Activated CD4-positive, alpha-beta T cell treated with anti-CD3 and anti-CD28 coated beads, Interleukin-2, amount 50 U/mL, for 1 hour (primary cell): Measurements from ENCODE around the gene KCTD15.
"Not testable (repeated sequence)": the region's sequence is repeated elsewhere in the genome, so short reads cannot be mapped to it uniquely, and the experiment has no call there.

Experiments used
- DNase-seq: peaks from one replicate; pipeline ENCODE4 v3.0.0-alpha.2; 2020

Gene KCTD15

DNA sequence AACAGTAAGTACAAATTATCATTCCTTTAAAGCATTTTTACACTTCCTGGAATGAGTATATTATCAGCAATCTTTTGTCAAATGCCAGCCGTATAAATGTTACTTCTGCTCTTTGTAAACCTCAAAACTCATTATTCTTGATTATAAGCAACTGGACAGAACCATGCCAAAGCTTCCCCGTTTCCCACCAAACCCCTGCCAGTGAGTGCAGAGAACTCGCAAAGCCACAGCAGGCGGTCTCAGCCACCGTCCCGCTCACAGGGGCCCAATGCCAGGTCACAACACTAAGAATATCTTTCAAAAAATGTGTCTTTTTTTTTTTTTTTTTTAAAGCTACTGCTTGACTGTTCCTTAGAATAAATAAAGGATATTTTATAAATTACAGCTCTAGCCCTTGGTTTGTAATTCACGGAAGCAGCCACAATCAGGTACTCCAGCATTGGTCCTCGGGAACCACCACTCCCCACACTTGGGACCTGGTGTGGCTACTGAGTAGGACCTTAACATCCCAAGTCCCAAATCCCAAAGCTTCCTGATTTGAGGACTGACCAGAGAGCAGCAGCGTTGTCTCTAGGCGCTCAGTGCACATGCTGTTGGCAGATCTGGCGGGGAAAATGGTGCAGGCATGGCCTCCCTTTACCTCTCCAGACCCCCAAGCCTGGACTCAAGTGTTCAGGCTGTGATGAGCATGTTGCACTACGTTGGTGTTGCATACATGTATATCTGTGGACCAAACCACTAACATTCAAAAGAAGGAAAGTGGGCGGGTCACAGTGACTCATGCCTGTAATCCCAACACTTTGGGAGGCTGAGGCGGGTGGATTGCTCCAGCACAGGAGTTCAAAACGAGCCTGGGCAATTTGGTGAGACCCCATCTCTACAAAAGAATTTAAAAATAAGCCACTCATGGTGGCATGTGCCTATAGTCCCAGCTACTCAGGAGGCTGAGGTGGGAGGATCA is 19.0 kb downstream of the KCTD15 start:
- no peak for DNase-seq

DNA sequence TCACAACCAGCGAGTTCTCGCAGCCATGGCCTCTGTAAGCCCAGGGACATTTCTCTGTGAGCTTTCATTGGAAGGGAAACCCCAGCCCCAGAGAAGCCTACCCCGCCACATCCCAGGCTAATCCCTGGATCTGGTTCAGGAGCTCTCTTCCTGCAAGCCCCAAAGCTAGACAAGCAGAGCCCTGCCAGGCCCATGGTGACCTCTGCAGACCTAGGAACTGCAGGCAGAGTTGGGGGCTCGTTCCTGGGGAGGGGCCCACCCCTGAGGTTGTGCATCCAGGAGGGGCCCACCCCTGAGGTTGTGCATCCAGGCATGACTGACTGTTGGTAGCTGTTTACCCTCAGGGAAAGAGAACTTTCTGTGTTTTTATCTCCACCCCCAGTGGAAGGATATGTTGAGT is 21.7 kb downstream of the KCTD15 start:
- no peak for DNase-seq

DNA sequence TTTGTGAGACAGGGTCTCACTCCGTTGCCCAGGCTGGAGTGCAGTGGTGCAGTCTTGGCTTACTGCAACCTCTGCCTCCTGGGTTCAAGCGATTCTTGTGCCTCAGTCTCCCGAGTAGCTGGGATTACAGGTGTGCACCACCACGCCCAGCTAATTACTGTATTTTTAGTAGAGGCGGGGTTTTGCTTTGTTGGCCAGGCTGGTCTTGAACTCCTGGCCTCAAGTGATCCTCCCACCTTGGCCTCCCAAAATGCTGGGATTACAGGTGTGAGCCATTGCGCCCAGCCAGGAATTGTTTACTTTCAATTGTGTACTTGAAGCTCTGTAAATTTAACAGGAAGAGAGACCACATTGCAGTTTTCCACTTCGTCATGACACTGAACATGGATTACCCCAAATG is 22.4 kb downstream of the KCTD15 start:
- DNase-seq: not testable (repeated sequence)

DNA sequence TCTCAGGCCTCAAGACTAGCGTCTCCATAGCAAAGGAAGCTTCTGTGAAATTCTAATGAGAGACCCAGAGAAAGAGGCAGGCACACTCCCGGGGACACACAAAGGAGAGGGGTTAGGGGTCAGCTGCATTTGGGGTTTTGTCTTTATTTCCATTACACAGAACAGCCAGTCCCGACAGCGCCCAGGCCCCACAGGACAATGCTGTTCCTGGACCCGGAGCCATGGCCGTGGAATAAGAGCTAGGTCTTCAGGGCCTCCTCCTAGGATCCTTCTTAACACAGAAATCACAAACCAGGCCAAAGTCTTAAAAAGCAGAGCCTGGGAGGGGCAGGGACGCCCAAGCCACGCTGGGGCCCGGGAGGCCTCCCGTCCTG is 22.8 kb downstream of the KCTD15 start:
- no peak for DNase-seq

DNA sequence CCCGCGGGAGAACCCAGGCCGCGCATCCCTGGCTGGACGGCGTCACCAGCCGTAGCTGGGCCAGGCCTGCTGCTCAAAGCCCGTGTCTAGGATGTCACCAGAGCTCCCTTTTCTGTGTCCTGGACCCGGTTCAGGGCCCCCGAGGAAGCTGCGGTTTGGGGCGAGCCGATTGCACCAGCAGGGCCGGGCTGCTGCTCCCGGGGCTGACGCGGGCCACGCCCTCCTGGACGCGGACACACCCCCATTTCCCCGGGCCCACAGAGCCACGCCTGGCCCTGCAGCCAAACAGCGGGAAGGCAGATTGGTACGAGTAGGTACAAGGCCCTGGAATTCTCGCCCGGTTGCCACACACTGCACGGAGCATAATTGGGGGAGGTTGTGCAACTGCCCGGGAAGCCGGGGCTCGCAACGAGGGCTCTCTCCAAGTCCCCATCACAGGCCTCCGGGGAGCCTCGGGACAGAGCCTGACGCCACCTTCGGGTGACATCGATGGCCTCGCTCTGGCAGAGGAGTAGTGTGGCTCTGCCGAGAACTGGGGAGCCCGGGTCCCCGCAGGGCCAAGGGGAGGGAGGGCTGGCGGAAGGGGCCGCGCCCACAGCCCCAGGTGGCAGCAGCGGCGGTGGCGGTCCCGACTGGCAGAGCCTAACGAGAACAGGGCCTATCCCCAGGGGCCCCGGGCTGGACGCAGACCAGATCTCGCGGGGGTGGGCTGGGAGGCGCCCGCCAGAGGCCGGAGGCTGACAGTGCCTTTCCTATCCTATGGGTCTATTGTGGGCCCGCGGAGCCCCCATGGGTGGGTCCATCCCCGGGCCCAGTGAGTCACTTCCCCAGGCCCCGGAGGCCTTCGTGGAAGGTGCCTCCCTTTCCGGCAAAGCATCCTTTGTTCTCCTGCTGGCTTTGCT is 23.5 kb downstream of the KCTD15 start:
- DNase-seq: peak; percentile 47

DNA sequence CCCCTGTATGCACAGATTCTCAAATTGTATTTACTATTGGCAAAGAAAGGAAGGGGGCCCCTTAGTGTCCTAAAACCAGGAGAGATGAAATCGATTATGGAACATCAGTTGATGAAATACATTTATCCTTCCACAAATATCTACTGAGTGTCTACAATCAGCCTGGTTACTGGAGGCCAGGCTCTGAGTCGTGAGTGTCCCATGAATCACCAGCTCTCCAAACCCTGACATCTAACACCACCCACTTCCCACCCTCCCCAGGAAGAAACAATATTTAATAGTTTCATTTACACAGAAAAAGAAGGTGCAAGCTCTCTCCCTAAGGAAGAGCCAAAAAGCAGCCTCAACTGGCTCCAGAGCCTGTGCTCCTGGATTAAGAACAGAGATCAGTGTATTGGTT is 25.2 kb downstream of the KCTD15 start:
- DNase-seq: no peak

DNA sequence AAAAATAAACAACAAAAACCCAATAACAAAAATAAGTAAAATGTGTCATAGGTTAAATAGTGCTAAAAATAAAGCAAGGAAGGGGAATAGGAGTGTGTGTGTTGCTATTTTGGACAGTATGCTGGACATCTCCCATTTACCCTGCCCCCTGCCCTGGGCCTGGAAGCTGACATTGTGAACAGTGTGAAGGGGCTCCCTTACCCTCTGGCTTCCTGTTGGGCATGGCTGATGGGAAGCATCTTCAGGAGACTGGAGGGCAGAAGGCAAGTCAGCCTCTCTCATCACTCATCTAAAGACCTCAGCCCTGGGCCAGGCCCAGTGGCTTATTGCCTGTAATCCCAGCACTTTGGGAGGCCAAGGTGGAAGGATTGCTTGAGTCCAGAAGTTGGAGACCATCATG is 26.7 kb downstream of the KCTD15 start:
- no peak for DNase-seq

DNA sequence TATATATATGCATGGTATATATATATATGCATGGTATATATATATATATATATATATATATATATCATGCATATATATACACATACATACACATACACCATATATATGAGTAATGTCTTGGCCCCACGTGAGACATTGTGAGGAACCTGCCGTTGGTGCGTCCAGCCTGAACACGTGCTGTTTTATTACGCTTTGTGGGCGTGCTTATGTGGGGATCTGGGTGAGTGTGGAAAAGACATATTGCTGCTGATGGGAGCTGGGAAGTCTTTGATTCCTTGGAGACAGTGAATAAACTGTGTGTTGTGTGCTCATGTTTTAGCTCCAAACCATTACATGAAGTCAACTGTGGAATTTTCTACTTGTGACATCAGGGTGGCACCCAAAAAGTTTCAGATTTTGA is 28.9 kb downstream of the KCTD15 start:
- no peak for DNase-seq

DNA sequence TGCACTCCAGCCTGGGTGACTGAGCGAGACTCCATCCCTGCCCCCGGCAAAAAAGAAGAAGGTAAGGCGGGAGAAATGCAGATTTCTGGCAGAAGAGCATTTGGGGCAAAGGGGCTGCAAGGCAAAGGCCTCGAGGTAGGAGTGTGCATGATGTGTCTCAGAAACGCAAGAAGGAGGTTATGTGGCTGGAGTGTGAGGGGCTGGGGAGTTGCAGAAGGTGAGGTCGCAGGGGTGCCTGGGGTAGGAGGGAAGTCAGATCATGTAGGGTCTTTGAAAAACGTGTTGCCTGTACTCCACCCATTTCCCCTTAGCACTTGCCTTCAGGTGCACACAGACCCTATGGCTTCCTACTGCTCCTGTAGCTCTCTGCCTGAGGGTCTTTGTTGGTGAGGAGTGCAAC is 29.9 kb downstream of the KCTD15 start:
- no peak for DNase-seq

DNA sequence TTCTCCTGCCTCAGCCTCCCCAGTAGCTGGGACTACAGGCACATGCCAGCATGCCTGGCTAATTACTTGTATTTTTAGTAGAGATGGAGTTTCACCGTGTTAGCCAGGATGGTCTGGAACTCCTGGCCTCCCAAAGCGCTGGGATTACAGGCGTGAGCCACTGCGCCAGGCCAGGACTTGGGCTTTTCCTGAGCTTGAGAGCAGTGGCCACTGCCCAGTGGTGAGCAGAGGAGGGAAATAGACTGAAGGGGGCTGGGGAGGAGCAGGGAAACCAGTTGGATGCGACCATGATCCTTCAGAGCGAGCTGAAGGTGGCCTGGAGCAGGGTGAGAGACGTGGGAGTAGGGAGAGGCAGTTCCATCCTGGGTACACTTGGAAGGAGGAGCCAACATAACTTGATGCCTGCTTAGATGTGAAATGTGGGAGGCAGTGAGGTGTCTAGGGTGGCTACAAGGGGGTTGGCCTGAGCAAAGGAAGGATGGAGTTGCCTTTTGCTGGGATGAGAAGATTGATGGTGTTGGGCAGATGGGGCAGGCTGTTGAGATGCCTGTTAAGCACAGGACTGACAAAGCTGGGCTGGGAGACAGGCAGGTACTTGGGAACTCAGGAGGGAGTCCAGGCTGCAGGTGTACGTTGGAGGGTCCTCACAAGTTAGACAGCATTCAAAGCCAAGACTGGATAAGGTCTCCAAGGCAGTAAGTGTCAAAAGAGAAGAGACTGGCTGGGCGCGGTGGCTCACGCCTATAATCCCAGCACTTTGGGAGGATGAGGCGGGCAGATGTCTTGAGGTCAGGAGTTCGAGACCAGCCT is 31.8 kb downstream of the KCTD15 start:
- DNase-seq: no peak

DNA sequence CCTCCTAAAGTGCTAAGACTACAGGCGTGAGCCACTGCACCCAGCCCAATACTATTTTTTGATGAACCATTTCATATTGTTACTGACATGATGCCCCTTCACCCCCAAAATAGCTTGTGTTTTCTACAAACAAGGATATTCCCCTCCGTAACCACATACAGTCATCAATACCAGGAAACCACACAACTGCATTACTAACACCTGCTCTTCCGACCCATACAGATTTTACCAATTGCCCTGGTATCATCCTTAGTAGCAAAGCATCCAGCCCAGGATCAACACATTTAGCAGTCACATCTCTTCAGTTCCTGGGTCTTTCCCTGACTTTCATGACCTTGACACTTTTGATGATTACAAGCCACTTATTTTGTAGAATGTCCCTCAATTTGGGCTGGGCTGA is 33.6 kb downstream of the KCTD15 start:
- DNase-seq: no peak

DNA sequence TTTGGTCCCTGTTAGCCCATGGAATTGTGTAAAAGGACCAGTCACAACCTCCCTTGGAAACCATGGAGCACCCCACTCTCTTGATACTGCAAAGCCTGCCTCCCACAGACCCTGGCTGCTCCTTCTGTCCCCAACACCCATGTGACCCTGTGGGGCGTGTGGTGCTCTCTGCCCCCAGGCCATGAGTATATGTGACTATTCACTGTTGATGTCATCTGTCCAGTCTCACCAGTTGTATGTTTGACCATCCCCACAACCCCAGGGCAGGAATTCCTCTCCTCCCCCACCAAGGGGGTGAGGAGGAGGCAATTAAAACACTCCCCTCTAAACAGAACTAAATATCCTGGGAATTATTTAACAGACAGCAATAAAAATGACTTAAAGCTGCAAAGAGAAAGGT is 35.2 kb downstream of the KCTD15 start:
- no peak for DNase-seq

DNA sequence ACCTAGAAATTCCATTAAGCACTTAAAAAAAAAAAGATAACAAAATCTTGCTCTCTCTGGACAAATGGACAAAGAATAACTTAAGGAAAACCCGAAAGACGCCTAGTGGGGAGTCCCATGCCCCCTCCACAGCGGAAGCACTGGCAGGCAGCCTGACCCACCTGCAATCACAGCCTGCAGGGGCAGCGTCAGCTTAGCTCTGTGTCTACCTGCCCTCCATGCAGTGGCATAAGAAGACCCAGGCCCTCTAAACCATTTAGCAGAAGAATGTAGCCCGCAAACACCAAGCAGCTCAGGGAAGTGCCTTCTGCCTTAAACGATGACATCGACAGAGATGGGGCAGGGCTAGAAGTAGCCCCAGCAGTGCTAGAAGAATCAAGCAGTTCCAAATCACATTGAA is 36.0 kb downstream of the KCTD15 start:
- DNase-seq: no peak

DNA sequence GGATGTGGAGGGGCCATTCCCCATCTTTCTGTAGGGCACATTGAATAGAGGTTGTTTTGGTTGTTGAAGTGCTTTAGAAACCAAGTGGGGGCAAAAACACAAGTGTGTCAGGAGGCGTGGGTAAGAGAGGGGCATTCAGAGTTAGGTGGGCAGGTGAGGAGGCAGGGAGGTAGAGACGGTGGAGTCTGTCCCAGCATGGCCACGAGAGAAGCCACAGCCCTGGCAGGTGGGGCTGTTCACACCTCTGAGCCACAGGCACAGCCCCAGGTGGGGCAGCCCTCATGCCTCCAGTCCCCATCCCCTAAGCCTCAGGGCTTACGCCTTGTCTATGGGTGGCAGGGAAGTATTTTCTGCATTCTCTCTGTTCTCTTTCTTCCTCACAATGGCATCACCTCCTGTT is 43.7 kb downstream of the KCTD15 start:
- no peak for DNase-seq

DNA sequence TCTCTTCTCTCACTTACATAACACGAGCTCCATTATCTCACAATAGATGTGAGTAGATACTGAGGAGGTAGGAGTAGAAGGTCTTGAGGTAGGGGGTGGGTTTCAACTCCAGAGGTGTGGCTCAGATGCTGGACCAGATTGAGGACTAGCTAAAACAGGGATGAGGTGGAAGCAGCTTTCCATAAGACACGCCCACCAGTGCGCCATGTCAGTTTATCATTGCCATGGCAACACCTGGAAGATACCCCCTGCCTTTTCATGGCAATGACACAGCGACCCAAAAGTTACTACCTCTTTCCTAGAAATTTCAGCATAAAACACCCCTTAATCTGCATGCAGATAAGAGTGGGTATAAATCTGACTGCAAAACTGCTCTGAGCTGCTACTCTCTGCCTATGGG is 44.1 kb downstream of the KCTD15 start:
- DNase-seq: no peak

DNA sequence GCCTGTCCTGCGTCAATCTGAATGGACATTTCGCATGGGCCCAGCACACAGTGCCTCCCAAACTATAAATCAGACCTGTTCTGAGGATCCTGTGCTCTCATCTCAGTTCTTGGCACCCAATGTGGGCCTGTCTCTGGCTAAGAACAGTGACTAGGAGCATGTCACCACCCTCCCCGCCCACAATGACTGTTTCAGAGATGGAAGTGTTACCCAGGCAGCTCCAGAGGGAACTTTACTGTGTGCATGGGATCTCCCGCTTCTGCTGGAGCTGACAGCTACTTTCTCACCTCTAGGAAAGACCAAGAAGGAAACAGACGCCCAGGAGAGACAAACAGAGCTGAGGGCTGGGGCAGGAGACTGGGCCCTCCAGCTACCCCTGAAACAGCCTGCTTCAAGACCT is 45.0 kb downstream of the KCTD15 start:
- no peak for DNase-seq

DNA sequence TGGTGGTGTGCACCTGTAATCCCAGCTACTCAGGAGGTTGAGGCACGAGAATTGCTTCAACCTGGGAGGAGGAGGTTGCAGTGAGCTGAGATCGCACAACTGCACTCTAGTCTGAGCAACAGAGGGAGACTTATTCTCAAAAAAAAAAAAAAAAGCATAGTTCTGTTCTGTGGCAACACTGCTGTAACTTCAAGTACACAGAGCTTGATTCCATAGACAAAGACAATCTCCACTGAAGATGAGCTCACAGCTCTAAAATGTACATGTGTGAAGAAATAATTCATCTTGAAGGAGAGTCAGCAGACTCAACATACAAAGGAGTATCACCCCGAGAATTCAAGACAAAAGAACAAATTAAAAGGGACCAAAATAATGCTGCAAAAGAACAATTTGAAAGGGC is 47.8 kb downstream of the KCTD15 start:
- no peak for DNase-seq

DNA sequence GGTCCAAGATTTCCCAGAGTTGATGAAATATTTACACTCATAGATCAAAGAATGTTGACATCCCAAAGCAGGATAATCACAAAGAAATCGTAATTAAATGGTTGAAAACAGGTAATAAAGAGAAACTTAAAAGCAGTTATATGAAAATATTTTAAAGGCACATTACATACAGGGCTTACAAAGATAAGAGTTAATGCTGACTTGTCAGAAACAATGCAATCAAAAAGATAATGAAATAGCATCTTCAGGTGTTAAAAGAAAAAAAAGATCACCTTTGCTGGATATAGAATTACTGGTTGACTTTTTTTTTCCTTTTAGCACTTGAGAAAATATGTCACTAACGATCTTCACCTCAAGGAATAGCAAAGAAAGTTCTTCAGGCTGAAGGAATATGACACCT is 48.8 kb downstream of the KCTD15 start:
- DNase-seq: no peak

DNA sequence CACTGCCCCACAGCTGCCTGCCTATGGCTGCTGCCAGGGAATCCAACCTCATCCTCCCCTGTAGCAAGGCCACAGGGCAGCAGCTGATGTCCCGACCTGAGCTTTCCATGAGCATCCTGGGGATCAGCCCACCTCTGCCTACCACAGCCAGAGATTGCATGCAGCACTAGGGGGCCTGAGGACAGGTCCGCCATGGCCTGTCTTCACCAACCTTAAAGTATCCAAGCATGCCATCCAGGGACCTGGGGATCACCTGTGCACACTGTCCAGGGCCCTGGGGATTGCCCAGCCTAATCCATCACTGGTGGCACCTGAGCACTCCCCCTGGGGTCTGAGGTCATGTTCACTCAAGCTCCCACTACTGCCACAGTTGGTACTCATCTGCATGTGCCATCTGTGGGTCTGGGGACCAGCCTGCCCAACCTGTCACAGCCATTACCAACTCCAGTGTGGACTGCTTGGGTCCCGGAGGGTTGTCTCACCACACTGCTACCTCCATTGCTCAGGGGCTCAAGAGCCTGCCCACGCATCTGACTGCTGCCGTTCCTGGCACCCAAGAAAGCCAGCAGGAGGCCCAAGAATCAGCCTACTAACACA is 53.0 kb downstream of the KCTD15 start:
- no peak for DNase-seq

DNA sequence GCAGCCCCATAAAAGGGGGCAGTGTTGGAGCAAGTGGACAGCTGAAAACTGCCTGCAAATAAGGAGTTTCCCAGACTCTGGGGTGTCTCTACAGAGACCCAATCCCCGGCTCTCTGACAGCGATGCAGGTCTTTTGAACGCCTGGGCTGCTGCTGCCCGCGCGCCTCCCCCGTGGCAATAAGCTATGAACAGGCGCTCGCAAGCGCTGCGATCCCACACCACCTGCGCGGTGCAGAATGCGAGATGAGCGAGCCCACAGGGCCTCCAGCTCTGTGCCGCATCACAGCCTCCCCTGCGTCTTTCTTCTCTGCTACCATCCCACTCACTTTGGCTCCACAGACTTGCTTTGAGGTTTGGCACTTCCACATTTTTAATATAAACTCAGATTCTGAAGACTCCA is 62.3 kb downstream of the KCTD15 start:
- DNase-seq: no peak

DNA sequence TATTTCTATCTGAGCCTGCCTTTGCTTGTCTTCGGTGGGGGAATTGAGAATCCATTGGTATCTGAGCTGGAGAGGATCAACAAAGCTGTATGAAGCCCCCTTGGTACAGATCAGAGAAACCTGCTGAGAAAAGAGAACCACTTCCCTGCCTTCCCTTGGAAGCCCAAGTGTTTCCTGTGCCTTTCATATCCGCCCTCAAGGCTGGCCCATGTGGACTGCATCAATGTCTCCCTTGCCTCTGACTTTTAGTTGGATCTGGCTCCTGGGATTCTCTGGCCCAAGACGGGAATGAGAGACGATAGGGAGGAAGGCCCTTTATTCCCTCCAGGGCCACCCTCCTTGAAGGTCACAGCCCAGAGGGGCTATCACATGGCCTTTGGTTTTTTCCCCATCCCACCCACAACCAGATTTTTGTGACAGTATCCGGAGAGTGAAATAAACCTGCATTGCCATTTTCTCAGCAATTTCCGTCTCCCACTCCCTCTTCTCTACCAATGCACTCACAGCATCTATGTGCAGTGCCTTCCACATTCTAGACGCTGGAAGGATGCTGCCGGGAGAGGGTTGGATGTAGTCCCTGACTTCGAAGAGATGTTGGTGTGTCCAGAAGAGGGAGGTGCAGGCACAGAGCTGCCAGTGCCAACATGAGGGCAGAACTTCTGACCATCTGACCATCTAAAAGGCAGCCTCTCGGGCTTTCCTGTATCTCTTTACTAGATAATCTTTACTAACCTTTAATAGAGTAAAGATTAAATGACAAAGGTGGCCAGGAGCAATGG is 63.8 kb downstream of the KCTD15 start:
- DNase-seq: no peak

DNA sequence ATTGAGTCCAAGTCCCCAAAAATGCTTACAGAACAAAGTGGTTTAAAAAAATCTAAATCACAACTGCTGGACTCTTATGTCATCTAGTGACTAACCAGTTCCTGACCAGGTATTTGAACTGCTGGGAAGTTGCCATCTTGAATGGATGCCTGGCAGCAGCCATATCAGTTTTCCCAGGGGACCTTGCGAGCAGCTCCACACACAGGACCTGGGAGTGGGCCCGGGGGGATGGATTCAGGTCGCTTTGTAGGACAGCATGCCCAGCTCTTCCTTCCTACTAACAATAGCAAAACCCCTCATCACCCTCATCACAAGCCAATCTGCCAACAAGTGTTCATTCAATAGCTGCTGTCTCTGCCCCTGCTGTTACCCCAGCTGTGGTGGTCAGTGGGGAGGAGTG is 65.3 kb downstream of the KCTD15 start:
- no peak for DNase-seq
